ENCODE measurements around the gene BMX. TPM values are rescaled to one million over a fixed set of nuclear protein-coding genes. Genes with fewer than 3 reads are reported as not detected.

The BMX gene
- under 1 TPM; 0.12 to 0.55 TPM for total RNA-seq
- polyA plus RNA-seq (ENCODE audit: insufficient read depth, low read depth, low replicate concordance) = 1.2 TPM
- long read RNA-seq, donor 1 = 0 reads
- long read RNA-seq, donor 2 = 0 reads

DNA sequence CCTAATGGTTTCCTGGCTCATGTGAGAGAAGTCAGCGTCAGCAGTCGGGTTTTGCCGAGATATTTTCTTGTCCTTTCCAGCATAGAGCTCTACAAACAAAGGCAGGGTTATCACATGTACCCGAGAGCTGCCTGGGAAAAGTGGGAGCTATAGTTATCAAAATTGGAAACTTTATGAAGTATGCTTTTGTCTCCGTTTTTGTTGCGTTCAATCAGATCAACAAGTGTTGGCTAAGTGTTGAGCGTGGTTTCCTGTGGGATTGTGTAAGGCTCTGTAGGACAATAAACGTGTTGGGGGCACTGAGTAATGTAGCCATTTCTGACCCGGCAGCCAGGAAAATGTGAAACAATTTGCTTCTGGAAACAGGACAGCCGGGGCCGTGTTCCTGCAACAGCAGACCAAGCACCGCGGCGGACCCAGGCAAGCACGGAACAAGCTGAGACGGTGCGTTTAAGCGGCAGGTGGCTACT, at the start of gene BMX:
TSS of gene BMX (plus strand) at position 311 of the 470 bp plus-strand sequence. CDS start 7,547 bp downstream, outside the sequence.
- H3K27ac ChIP-seq = no peak within 1 kb of the TSS
- H3K4me1 ChIP-seq = no peaks in the 10 kb centered on the region

DNA sequence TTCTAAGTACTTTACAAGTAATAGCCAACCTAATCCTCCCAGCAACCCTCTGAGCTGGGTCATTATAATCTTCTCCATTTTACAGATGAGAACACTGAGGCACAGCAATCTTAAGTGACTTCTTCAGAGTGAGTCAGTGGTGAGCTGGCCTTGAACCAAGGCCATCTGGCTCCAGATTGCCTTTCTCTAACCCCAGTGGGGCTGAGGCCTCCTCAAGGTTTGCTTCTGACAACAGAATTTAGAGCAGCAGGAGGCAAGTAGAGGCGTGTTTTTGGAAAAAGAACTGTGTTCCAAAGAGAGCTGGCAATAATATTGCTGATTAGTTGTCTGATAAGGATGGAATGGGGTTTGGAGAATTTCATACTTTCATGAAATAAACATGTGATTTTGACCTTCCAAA, 48.7 kb upstream of the BMX start:
- no peaks in the 10 kb centered on the region for H3K36me3 ChIP-seq (ENCODE audit: low read depth, missing control alignments)
- no peak overlapping the region for H3K27ac ChIP-seq
- peak; percentile 13 for DNase-seq
- whole genome bisulfite sequencing, 2 donors = 50 to 65% methylated on average over 1 of the region's 1 CpG
- H3K4me3 ChIP-seq = no peak overlapping the region
- H3K4me1 ChIP-seq = no peaks in the 10 kb centered on the region
- intact Hi-C loops (cut with DNase I; ENCODE audit: low total_unique reads) = no loop called here
- H3K27me3 ChIP-seq = no peaks in the 10 kb centered on the region
- no peaks in the 10 kb centered on the region for H3K9me3 ChIP-seq
- no peak for TF ChIP-seq POLR2A (IDR thresholded peaks at IDR 0.05)
- TF ChIP-seq, protein P1, sequence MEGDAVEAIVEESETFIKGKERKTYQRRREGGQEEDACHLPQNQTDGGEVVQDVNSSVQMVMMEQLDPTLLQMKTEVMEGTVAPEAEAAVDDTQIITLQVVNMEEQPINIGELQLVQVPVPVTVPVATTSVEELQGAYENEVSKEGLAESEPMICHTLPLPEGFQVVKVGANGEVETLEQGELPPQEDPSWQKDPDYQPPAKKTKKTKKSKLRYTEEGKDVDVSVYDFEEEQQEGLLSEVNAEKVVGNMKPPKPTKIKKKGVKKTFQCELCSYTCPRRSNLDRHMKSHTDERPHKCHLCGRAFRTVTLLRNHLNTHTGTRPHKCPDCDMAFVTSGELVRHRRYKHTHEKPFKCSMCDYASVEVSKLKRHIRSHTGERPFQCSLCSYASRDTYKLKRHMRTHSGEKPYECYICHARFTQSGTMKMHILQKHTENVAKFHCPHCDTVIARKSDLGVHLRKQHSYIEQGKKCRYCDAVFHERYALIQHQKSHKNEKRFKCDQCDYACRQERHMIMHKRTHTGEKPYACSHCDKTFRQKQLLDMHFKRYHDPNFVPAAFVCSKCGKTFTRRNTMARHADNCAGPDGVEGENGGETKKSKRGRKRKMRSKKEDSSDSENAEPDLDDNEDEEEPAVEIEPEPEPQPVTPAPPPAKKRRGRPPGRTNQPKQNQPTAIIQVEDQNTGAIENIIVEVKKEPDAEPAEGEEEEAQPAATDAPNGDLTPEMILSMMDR (IDR thresholded peaks at IDR 0.05) = no peak

More for the DNA sequence above, at the start of gene BMX:
- 54 to 65% methylated on average over 5 to 18 of the region's 18 CpGs for WGBS, 2 donors
- no peaks in the 10 kb centered on the region for H3K36me3 ChIP-seq (ENCODE audit: low read depth, missing control alignments)
- H3K4me3 ChIP-seq = no peak within 1 kb of the TSS
- H3K27me3 ChIP-seq = no peaks in the 10 kb centered on the region
- DNase-seq = peak; percentile 19
- intact Hi-C loops (cut with DNase I; ENCODE audit: low total_unique reads) = no loop called here
- no peak for TF ChIP-seq POLR2A (IDR thresholded peaks at IDR 0.05)
- TF ChIP-seq, protein P1 (IDR thresholded peaks at IDR 0.05) = no peak
- no peaks in the 10 kb centered on the region for H3K9me3 ChIP-seq

DNA sequence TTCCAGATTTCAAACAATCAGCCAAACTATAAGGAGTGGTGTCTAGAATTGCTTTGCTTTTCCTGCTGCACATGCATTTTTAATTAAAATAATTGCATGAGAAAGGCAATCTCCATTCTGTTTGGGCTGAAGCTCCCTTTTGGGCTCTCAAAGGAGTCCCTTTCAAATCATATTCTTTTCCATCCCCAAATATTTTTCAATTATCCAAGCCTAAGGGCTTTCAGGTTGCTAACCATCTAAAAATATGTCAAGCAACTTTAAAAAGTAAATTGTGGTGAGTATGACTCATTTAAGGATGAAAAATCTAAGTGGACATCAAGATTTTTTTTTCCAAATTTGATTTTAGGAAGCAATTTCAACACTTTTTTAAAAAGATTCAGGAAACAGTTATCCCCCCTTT, 35.9 kb upstream of the BMX start:
- Histone ChIP-seq H3K4me1 (no peaks in the 10 kb centered on the region), H3K27me3 (no peaks in the 10 kb centered on the region), H3K27ac (no peak overlapping the region), H3K36me3 (ENCODE audit: low read depth, missing control alignments) (no peaks in the 10 kb centered on the region), H3K4me3 (no peak overlapping the region), H3K9me3 (no peaks in the 10 kb centered on the region)
- TF ChIP-seq, protein P1 (IDR thresholded peaks at IDR 0.05) = no peak
- TF ChIP-seq POLR2A (IDR thresholded peaks at IDR 0.05) = no peak
- no peak for DNase-seq
- intact Hi-C loops (cut with DNase I; ENCODE audit: low total_unique reads) = no loop called here

DNA sequence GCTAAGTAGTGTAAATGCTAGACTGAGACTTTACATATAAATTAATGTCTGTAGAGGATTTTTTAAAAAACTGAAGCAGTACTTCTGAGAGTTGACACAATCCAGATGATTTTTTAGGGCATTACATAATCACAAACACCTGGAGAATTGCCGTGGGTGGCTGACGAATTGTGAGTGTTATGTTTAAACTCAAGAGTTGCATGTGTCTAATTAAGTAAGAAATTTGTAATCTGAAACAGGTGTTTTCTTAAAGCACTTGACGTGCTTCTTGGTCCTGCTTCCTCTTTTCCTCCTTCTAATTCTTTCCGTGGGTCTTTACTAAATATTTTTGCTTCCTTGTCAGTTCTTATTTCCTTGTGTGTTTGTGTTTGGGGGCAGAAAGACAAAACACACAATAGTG, 35.3 kb upstream of the BMX start:
- H3K27ac ChIP-seq = no peak overlapping the region
- DNase-seq = no peak
- intact Hi-C loops (cut with DNase I; ENCODE audit: low total_unique reads) = no loop called here

More for the DNA sequence above, 35.3 kb upstream of the BMX start:
- Histone ChIP-seq H3K27me3 (no peaks in the 10 kb centered on the region), H3K9me3 (no peaks in the 10 kb centered on the region), H3K4me3 (no peak overlapping the region), H3K4me1 (no peaks in the 10 kb centered on the region), H3K36me3 (ENCODE audit: low read depth, missing control alignments) (no peaks in the 10 kb centered on the region)
- WGBS, 2 donors = 50 to 60% methylated on average over 4 of the region's 4 CpGs
- TF ChIP-seq, protein P1 (IDR thresholded peaks at IDR 0.05) = no peak
- TF ChIP-seq POLR2A (IDR thresholded peaks at IDR 0.05) = no peak
